Activated T-cell treated with anti-CD3 and anti-CD28 coated beads for 24 hours (primary cell): ENCODE results near the gene RNF111.
"Not testable (repeated sequence)": the region's sequence is repeated elsewhere in the genome, so short reads cannot be mapped to it uniquely, and the experiment has no call there.

Source experiments
- DNase-seq: peaks from one replicate; pipeline ENCODE4 v3.0.0-alpha.2; 2020; ENCODE audit warnings: low read depth

RNF111 gene

DNA sequence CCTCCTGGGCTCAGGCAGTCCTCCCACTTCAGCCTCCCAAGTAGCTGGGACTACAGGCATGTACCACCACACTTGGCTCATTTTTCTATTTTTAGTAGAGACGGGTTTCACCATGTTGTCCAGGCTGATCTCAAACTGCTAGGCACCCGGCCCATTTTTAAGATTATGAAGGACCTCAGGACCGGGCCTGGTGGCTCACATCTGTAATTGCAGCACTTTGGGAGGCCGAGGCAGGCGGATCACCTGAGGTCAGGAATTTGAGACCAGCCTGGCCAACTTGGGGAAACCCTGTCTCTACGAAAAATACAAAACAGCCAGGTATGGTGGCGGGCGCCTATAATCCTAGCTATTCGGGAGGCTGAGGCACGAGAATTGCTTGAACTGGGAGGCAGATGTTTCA lies 12.8 kb downstream of the RNF111 start:
- not testable (repeated sequence) for DNase-seq

DNA sequence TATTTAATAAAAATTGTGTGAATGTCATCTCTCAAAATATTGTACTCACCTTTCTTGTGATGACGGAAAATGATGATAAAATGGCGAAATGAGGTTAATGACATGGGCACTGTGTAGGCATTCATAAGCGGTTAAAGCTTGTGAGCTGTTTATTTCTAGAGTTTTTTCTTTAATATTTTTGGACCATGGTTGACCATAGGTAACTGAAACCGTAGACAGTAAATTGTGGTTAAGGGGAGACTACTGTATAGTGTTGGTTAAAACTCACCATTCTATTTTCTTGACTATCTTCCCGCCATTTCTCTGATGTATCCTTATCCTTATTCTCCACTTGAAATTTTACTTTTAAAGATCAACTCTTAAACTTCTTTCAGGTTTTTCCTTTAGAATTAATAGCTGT lies 14.5 kb downstream of the RNF111 start:
- no peak for DNase-seq

DNA sequence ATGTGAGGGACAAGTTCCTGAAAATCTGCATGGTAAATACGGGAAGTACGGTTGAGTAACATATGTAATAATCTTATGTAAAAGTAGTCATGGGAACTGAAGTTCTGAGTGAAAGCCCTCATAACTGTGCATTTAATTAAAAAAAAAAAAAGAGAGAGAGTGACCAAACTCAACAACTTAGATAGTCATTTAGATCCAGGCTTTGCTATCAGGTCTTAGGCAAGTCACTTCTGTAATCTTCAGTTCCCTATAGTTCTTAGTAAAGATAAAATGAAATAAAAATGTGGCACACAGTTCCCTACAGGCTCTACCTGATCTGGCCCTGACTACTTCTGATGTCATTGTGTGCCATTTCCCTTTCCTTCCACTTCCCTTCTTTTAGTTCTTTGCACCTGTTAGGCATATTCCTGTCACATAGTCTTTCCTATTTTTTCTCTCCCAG lies 15.0 kb downstream of the RNF111 start:
- no peak for DNase-seq

DNA sequence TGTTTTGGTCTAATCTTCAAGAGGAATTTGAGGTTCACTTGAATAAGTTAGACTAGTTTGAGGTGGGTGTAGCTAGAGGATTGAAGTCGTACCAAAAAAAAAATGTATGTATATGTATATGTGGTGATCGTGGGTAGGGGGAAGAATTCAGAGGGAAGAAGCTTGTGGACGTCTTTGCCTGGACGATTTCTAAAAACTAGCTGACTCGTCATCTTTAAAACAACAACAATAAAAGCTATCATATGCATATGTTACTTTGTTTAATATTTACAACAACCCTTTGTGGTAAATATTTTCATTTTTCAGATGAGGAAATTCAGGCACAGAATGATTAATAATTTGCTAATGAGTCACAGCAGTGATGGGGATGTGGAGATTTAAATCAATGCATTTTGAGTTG lies 18.1 kb downstream of the RNF111 start:
- no peak for DNase-seq

DNA sequence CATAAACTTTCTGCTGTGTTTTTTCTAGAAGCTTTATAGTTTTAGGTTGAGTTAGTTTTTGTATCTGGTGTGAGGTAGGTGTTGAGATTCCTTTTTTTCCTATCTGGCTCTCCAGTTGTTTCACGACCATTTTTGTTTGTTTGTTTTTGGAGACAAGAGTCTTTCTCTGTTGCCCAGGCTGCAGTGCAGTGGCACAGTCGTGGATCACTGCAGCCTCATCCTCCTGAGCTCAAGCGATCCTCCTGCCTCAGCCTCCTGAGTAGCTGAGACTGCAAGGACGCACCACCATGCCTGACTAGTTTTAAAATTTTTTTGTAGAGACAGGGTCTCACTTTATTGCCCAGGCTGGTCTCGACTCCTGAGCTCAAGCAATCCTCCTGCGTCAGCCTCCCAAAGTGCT lies 20.6 kb downstream of the RNF111 start:
- DNase-seq: no peak

DNA sequence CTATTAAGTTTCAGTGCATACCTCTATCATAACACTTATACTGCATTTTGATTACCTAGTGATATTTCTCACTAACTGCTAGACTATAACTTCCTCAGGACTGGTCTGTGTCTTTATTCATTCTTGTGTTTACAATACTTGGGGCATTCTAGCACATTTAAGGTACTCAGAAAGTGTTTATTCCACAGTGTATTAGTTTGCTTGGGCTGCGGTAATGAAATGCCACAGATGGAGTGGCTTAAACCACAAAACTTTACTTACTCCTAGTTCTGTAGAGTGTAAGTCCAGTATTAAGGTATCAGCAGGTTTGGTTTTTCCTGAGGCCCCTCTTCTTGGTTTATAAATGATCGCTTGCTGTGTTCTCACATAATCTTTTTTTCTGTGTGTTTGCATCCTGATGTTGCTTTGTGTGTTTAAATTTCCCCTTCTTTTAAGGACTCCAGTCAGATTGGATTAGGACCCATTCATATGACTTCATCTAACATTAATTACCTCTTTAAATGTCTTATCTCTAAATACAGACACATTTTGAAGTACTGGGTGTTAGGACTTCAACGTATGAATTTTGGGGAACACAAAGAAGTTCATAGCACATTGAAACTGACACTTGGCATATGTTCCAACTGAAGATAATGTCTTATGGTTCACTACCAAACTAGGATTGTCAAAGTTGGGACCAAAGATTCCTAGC lies 23.9 kb downstream of the RNF111 start:
- no peak for DNase-seq

DNA sequence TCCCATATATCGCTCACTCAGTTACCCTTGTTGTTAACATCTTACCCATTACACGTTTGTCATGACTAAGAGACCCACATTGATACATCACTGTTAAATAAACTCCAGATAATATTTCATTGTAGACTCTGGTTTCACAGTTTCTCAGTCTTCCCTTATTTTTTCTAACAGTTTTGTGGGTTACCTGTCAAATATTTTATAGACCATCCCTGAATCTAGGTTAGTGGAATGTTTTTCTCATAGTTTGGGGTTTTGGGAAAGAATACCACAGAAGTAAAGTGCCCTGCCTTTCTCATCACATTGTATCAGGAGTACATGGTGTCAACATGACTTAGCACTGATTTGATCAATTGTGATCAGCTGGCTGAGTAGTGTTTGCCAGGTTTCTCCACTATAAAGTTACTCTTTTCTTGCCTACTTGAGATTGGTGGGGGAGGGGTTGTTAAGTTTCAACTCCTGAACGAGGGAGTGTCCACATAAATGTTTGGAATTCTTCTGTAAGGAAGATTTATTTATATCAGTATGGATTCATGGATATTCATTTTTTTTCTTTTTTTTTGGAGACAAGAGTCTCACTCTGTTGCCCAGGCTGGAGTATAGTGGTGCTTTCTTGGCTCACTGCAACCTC lies 25.9 kb downstream of the RNF111 start:
- no peak for DNase-seq

DNA sequence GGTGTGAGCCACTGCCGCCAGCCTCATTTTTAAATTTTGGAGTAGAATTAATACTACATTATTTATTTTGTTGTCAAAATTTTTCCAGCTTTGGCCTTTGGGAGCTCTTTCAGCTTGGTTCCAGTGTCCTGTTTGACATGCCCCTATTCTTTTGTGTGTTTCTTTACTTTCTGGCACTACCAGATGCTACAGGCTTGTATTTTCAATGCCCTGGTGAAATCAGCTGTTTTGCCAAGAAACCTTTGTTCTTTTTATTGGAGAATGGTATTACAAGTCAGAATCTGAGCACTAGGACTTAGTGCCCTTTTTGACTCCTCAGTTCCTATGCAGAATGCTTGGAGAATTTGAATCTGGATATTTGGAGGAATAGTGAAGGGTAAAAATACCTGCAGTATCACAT lies 26.6 kb downstream of the RNF111 start:
- DNase-seq: no peak

DNA sequence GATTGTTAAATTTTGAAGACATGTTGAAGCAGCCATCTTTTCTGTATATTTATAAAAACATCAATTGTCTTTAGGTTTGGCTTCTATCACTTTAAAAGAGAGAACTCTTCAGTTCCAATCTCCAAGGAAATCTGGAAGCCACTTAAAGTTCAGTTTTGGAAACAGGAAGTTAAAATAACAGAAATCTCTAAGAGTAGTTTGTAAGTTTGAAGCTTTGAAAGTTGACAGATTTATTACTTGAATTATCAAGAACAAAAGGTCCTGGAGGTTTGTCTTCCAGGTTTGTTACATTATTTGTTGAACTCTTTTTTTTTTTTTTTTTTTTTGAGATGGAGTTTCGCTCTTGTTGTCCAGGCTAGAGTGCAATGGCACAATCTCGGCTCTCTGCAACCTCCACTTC lies 30.0 kb downstream of the RNF111 start:
- no peak for DNase-seq

DNA sequence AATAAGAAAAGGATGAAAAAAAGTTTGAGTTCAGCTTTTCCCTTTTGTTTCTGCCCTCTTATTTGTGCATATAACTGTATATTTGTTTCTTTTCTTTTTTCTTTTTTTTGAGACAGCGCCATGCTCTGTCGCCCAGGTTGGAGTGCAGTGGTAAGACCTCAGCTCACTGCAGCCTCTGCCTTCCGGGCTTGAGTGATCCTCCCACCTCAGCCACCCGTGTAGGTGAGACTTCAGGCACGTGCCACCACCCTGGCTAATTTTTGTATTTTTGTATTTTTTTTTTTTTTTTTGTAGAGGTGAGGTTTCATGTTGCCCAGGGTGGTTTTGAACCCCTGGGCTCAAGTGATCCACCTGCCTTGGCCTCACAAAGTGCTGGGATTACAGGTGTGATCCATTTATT lies 31.4 kb downstream of the RNF111 start:
- DNase-seq: no peak

DNA sequence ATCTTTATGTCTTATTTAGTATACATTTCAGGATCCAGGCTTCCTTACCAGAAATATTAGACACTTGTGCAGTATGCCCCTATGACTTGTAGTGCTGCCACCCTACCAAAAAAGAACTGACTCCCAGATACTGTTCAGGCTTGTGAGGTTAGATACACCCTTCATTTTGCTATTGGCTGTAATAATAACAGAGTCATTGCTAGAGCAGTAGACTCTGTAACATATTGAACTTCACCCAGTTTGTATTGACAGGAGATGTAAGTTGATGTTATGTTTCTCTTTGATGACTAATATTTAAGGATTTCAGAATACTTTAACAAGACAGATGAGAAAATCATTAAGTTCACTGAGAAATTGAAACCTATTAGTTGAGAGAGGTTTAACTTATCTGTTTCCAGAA lies 32.9 kb downstream of the RNF111 start:
- DNase-seq: no peak

DNA sequence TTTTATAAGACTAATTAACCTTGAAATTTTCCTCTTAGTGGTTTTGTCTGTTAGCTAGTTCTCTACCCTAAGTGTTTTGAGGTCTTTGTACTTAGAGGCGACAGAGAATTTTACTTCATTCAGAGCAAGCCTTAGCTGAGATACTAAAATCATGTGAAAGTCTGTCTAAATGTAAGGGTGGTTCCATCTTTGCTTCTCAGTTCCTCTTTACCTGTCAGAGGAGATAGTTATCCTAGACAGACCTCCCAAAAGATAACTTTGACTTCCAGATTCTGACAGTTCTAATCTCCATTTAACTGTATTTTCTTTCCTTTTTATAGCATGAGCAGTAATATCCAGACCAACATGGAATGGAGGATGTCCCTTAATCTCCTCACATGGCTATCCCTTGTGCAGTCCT lies 34.7 kb downstream of the RNF111 start:
- no peak for DNase-seq

DNA sequence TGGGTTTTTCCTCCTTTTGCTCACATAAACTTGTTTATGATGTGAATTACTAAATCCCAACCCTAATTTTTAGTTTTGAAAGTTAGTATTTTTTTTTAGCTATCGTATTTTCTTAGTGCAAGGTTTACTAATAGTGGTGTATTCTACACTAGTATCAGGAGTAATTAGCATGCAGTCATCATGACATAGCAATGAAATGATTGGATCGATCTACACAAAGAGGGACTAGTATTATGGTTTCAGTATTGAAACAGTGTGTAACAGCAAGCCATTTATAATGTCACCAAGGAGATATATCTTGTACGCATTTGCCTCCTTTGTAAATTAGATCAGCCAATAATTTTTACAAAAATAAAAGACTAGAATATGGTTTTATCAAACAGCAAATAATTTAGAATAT lies 38.7 kb downstream of the RNF111 start:
- DNase-seq: no peak

DNA sequence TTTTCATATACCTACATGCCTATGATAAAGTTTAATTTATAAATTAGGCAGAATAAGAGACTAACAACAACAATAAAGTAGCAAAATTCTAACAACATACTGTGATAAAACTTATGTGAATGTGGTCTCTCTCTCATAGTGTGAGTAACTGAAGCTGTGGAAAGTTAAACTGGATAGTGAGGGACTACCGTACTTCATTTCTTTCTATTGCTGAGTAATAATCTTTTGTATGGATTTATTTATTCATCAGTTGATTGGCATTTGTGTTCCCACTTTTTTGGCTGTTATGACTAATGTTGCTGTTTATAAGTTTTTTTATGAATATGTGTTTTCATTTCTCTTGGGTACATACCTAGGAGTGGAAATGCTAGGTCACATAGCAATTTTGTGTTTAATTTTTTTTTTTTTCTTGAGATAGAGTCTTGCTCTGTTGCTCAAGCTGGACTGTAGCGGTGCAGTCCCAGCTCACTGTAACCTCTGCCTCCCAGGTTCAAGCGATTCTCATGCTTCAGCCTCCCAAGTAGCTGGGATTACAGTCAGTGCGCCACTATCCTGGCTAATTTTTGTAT lies 41.0 kb downstream of the RNF111 start:
- no peak for DNase-seq

DNA sequence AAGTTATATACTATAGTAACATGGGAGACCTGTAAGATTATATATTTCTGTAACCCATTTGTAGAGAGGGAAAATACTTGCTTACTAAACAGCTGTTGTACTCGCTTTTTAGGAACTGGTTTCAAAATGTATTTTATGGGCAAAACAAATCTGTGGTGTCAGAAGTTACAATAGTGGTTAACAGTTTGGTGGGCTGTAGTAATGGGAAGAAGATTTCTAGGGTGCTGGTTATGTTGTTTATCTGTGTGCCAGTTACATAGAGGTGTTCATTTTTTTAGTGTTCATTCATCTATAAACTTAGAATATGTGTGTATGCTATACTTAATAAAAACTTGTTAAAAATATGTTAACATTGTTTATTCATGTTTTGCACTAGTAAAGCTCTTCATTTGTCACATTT lies 42.1 kb downstream of the RNF111 start:
- no peak for DNase-seq

DNA sequence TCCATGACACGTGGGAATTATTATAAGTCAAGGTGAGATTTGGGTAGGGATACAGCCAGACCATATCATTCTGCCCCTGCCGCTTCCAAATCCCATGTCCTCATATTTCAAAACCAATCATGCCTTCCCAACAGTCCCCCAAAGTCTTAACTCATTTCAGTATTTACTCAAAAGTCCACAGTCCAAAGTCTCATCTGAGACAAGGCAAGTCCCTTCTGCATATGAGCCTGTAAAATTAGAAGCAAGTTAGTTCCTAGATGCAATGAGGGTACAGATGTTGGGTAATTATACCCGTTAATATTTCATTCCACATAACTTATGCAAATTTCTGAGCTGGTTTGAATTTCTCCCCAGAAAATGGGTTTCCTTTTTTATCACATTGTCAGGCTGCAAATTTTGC lies 47.7 kb downstream of the RNF111 start:
- no peak for DNase-seq

DNA sequence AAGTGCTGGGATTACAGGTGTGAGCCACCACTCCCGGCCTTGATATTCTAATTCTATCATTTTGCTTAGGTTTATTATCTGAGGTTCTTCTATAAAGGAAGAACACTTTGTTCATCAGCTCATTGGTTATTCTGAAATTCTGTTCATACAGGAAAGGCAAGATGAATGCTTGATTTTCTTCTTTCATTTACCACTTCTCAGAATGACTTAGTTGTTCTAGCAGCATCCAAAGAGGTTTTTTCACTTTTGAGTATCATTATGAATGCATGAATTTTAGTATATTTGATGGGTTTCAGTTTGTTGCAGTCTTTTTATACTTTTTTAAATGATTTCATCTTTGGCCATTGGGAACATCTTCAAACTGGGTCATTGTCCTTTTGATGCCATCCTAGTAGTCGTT lies 51.8 kb downstream of the RNF111 start:
- DNase-seq: no peak

DNA sequence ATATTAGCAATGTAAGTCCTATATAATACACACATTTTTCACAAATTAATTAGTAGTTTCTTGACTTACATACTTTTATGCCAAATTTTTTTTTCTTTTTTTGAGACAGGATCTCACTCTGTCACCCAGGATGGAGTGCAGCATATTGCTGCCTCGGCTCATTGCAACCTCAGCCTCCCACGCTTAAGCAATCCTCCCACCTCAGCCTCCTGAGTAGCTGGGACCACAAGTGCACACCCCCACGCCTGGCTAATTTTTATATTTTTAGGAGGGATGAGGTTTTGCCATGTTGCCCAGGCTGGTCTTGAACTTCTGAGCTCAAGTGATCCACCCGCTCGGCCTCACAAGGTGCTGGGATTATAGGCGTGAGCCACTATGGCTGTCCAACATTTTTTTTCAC lies 54.6 kb downstream of the RNF111 start:
- DNase-seq: no peak

DNA sequence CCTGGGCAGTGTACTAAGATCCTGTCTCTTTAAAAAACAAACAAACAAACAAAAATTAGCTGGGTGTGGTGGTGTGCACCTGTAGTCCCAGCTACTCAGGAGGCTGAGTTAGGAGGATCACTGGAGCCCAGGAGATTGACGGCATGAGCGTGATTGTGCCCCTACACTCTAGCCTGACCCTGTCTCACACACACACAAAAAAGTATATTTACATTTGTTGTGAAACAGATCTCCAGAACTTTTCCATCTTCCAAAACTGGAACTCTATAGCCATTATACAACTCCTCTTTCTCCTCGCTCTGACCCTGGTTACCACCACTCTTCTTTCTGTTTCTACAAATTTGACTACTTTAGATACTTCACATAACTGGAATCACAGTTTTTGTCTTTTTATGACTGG lies 61.4 kb downstream of the RNF111 start:
- DNase-seq: no peak

DNA sequence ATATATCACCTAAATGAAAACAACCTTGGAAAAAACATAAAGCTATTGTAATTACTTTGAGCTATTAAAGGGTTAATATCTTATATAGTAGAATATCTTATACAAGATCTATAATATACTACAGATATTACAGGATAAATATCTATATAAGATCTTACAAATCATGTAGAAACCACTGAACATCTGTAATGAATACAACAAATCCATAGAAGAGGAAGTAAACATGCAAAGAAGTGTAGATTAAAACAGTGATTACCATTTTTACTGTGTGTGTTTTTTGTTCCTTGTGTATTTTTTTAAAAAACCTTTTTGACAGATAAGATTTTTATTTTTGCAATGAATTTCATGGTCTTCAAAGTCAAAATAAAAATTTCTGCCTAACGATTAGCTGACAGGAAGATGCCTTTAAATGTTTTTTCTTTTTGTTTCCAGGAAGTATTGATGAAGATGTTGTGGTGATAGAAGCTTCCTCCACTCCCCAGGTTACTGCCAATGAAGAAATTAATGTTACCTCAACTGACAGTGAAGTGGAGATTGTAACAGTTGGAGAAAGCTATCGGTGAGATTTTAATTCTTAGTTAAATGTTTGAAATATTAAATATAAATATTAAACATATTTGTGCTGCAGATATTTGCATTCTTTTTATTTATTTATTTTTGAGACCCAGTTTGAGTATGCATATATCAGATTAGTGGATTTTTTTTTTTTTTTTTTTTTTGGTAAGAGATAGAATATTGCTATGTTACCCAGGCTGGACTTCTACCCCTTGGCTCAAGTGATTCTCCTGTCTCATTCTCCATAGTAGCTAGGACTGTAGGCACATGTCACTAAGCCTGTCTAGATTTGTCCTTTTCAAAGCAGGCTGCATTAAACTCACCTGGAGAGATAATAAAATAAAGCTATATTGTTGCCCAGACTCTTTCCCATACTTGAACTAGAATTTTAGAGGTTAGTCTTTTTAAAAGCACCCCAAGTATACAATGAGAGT lies 64.7 kb downstream of the RNF111 start:
- DNase-seq: no peak

DNA sequence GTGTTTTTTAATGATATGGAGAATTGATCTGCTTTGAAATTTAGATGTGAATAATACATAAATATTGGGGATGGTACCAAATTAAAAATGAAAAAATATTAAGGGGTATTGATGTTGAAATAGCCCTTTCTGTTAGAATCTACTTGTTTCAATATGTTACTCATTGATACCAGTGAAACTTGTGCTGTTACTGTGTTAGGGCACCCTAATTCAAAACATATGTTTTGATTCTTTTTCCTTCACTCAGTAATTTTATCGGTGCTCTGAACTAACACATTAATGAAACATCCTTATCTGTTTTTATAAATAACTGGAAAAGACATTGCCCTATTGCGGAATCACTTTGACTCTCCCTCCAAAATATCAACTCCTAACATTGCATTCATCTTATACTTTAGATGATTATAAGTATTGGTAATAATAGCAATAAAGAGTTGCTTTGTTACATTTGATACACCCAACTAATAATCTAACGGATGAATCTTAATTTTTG lies 65.5 kb downstream of the RNF111 start:
- no peak for DNase-seq

DNA sequence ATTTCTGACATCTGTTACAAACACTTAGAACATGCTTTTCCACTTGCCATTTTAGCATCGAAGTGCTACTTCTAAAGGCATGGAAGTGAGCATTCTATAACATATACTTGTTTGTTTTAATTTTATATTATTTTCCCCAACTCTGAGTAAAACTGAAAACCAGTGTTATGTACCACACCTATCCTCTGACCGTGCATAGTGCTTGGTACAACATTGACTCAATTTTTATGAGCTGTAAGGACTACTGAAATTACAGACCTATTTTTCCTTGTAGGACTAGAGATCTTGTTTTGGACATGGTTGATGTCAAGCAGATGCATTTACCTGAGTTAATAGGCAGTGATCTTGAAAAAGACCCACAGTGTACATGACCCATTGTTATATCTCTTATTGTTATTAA lies 66.0 kb downstream of the RNF111 start:
- no peak for DNase-seq
